Measurements from ENCODE around the gene CYP4F3.

CYP4F3 gene

GRCh38 chr19:15629003-15629880 is 11.5 kb upstream of the CYP4F3 start:
- ATAC-seq = peak; percentile 96
- TF ChIP-seq ESRRG (CRISPR knock-in tag; IDR thresholded peaks at IDR 0.05) (no peak), TOX (CRISPR knock-in tag; IDR thresholded peaks at IDR 0.05; ENCODE audit: borderline replicate concordance) (no peak), OSR1 (CRISPR knock-in tag; IDR thresholded peaks at IDR 0.05) (no peak), SNAI2 (CRISPR knock-in tag; IDR thresholded peaks at IDR 0.05) (no peak), ZNF8 (CRISPR knock-in tag; IDR thresholded peaks at IDR 0.05) (no peak), CSDC2 (CRISPR knock-in tag; IDR thresholded peaks at IDR 0.05) (no peak)

DNA sequence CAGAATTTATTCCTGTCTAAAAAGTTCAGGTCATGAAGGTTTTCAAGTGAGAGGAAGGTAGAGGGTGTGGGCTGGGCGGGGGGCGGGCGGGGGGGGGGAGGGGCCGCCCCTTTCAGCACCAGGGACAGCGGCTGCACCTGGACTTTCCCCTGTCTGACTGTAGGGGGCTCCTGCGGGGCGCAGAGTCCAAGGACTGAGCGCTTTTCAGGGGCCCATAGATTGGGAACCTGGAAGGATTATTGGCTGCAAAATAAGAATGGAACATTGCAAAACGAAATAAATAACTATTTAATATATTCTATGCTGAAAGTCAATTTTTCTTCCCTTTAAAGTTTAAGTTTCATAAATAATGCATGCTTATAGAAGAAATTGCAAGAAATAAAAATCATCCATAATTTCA is 8.9 kb upstream of the CYP4F3 start:
- ATAC-seq = peak; percentile 40; the same call in 1 of the 3 replicates
- no peak for TF ChIP-seq TOX (CRISPR knock-in tag; IDR thresholded peaks at IDR 0.05; ENCODE audit: borderline replicate concordance)

- no peak for ATAC-seq
These were observed 7.4 kb upstream of the CYP4F3 start for GRCh38 chr19:15633082-15633835.

DNA sequence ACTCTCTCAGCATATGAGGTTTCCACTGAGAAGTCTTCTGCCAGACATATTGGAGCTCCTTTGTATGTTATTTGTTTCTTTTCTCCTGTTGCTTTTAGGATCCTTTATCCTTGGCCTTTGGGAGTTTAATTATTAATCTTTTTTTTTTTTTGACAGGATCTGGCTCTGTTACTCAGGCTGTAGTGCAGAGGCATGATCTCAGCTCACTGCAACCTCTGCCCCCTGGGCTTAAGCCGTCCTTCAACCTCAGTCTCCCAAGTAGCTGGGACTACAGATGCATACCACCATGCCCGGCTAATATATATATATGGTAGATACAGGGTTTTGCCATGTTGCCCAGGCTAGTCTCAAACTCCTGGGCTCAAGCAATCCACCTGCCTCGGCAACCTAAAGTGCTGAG is 6.6 kb upstream of the CYP4F3 start:
- TF ChIP-seq TCF4 (CRISPR knock-in tag; IDR thresholded peaks at IDR 0.05; ENCODE audit: borderline replicate concordance) (no peak), SNAI2 (CRISPR knock-in tag; IDR thresholded peaks at IDR 0.05) (no peak), ZFP30 (CRISPR knock-in tag; IDR thresholded peaks at IDR 0.05) (no peak), ISL1 (CRISPR knock-in tag; IDR thresholded peaks at IDR 0.05) (no peak)
- ATAC-seq = no peak

More at GRCh38 chr19:15633082-15633835, 7.4 kb upstream of the CYP4F3 start:
- TF ChIP-seq, protein P1, sequence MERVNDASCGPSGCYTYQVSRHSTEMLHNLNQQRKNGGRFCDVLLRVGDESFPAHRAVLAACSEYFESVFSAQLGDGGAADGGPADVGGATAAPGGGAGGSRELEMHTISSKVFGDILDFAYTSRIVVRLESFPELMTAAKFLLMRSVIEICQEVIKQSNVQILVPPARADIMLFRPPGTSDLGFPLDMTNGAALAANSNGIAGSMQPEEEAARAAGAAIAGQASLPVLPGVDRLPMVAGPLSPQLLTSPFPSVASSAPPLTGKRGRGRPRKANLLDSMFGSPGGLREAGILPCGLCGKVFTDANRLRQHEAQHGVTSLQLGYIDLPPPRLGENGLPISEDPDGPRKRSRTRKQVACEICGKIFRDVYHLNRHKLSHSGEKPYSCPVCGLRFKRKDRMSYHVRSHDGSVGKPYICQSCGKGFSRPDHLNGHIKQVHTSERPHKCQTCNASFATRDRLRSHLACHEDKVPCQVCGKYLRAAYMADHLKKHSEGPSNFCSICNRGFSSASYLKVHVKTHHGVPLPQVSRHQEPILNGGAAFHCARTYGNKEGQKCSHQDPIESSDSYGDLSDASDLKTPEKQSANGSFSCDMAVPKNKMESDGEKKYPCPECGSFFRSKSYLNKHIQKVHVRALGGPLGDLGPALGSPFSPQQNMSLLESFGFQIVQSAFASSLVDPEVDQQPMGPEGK (CRISPR knock-in tag; IDR thresholded peaks at IDR 0.05; ENCODE audit: borderline replicate concordance) = no peak
- TF ChIP-seq SNAI2 (CRISPR knock-in tag; IDR thresholded peaks at IDR 0.05) (no peak), ESRRG (CRISPR knock-in tag; IDR thresholded peaks at IDR 0.05) (no peak), ZNF70 (CRISPR knock-in tag; IDR thresholded peaks at IDR 0.05) (no peak), ZFP3 (CRISPR knock-in tag; IDR thresholded peaks at IDR 0.05) (no peak), ISL1 (CRISPR knock-in tag; IDR thresholded peaks at IDR 0.05) (no peak), BACH2 (CRISPR knock-in tag; IDR thresholded peaks at IDR 0.05; ENCODE audit: borderline replicate concordance) (no peak)

GRCh38 chr19:15635016-15635805 is 5.5 kb upstream of the CYP4F3 start:
- ATAC-seq = no peak
- TF ChIP-seq TCF4 (CRISPR knock-in tag; IDR thresholded peaks at IDR 0.05; ENCODE audit: borderline replicate concordance) = no peak
- TF ChIP-seq, protein P2, sequence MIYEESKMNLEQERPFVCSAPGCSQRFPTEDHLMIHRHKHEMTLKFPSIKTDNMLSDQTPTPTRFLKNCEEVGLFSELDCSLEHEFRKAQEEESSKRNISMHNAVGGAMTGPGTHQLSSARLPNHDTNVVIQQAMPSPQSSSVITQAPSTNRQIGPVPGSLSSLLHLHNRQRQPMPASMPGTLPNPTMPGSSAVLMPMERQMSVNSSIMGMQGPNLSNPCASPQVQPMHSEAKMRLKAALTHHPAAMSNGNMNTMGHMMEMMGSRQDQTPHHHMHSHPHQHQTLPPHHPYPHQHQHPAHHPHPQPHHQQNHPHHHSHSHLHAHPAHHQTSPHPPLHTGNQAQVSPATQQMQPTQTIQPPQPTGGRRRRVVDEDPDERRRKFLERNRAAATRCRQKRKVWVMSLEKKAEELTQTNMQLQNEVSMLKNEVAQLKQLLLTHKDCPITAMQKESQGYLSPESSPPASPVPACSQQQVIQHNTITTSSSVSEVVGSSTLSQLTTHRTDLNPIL (CRISPR knock-in tag; IDR thresholded peaks at IDR 0.05; ENCODE audit: low read depth) = no peak
- TF ChIP-seq, protein P1 (CRISPR knock-in tag; IDR thresholded peaks at IDR 0.05; ENCODE audit: borderline replicate concordance) = no peak
- TF ChIP-seq ISL1 (CRISPR knock-in tag; IDR thresholded peaks at IDR 0.05) = no peak
- TF ChIP-seq POU6F1 (CRISPR knock-in tag; IDR thresholded peaks at IDR 0.05; ENCODE audit: borderline replicate concordance, low read depth) = no peak
- TF ChIP-seq RARB (CRISPR knock-in tag; IDR thresholded peaks at IDR 0.05) = no peak
- no peak for TF ChIP-seq TSHZ2 (CRISPR knock-in tag; IDR thresholded peaks at IDR 0.05)
- TF ChIP-seq ESRRG (CRISPR knock-in tag; IDR thresholded peaks at IDR 0.05) = no peak
- no peak for TF ChIP-seq SNAI2 (CRISPR knock-in tag; IDR thresholded peaks at IDR 0.05)
- no peak for TF ChIP-seq ZNF8 (CRISPR knock-in tag; IDR thresholded peaks at IDR 0.05)
- no peak for TF ChIP-seq BACH2 (CRISPR knock-in tag; IDR thresholded peaks at IDR 0.05; ENCODE audit: borderline replicate concordance)
- TF ChIP-seq ARNTL (CRISPR knock-in tag; IDR thresholded peaks at IDR 0.05; ENCODE audit: borderline replicate concordance, low read depth) = no peak
- no peak for TF ChIP-seq ZFP30 (CRISPR knock-in tag; IDR thresholded peaks at IDR 0.05)
- TF ChIP-seq, protein P3, sequence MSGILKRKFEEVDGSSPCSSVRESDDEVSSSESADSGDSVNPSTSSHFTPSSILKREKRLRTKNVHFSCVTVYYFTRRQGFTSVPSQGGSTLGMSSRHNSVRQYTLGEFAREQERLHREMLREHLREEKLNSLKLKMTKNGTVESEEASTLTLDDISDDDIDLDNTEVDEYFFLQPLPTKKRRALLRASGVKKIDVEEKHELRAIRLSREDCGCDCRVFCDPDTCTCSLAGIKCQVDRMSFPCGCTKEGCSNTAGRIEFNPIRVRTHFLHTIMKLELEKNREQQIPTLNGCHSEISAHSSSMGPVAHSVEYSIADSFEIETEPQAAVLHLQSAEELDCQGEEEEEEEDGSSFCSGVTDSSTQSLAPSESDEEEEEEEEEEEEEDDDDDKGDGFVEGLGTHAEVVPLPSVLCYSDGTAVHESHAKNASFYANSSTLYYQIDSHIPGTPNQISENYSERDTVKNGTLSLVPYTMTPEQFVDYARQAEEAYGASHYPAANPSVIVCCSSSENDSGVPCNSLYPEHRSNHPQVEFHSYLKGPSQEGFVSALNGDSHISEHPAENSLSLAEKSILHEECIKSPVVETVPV (CRISPR knock-in tag; IDR thresholded peaks at IDR 0.05) = no peak

Data from SK-N-SH treated with all-trans-retinoic acid at 6 μM for 48 hours (cell line).